ENCODE data around the gene ZNF630.

DNA sequence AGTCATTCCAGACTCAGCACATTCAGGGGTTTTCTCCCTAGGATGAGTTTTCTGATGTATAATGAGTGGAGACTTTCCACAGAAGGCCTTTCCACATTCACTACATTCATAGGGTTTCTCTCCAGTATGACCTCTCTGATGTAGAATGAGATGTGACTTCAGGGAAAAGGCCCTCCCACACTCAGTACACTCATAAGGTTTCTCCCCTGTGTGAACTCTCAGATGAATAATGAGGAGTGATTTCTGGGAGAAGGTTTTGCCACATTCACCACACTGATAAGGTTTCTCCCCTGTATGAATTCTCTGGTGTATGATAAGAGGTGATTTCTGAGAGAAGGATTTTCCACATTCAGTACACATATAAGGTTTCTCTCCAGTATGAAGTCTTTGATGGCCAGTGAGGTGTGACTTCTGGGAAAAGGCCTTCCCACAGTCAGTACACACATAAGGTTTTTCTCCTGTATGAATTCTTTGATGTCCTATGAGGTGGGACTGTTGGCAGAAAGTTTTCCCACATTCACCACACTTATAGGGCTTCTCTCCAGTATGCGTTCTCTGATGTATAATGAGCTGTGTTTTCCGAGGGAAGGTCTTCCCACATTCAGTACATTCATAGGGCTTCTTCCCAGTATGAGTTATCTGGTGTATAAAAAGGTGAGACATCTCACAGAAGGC, 12.7 kb downstream of the ZNF630 start:
- TF ChIP-seq EZH2 (IDR thresholded peaks at IDR 0.05; ENCODE audit: low read length, unreplicated experiment): no peak
- TF ChIP-seq, protein P1, sequence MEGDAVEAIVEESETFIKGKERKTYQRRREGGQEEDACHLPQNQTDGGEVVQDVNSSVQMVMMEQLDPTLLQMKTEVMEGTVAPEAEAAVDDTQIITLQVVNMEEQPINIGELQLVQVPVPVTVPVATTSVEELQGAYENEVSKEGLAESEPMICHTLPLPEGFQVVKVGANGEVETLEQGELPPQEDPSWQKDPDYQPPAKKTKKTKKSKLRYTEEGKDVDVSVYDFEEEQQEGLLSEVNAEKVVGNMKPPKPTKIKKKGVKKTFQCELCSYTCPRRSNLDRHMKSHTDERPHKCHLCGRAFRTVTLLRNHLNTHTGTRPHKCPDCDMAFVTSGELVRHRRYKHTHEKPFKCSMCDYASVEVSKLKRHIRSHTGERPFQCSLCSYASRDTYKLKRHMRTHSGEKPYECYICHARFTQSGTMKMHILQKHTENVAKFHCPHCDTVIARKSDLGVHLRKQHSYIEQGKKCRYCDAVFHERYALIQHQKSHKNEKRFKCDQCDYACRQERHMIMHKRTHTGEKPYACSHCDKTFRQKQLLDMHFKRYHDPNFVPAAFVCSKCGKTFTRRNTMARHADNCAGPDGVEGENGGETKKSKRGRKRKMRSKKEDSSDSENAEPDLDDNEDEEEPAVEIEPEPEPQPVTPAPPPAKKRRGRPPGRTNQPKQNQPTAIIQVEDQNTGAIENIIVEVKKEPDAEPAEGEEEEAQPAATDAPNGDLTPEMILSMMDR (conservative IDR thresholded peaks at IDR 0.05; ENCODE audit: low read depth, low read length): no peak

All from PC-3 (cell line).